Coronary artery (tissue), 2 donors: ENCODE results near the gene NCKAP1.

Source experiments
- DNase-seq: peaks from one replicate; pipeline ENCODE4 v3.0.0-alpha.2; 2017; ENCODE audit warnings: low spot score
- H3K27ac ChIP-seq, 2 donors: fragments of 200-600 bp; sonication (generic); one replicate each; pipeline ENCODE4 v1.5.1; 2016 to 2019
- H3K4me3 ChIP-seq: fragments of 200-600 bp; sonication (generic); 2 replicates; pipeline ENCODE4 v1.5.1; 2016; ENCODE audit warnings: mild to moderate bottlenecking, moderate library complexity
- CTCF ChIP-seq: fragments of 200-600 bp; sonication (generic); IDR thresholded peaks from one replicate; pipeline ENCODE4 v1.5.1; 2019; ENCODE audit warnings: antibody characterized with exemption

The NCKAP1 gene

GRCh38 chr2:182918961-182919652, 119.2 kb downstream of the NCKAP1 start:
- H3K4me3 ChIP-seq: no peak overlapping the region
- no peak for DNase-seq
- no peak overlapping the region for H3K27ac ChIP-seq
- TF ChIP-seq CTCF: no peak

GRCh38 chr2:182917924-182918323, 120.3 kb downstream of the NCKAP1 start:
- TF ChIP-seq CTCF: no peak
- DNase-seq: no peak
- Histone ChIP-seq H3K4me3 (no peak overlapping the region), H3K27ac (no peak overlapping the region)

- no peak overlapping the region for H3K27ac ChIP-seq
- no peak for DNase-seq
- H3K4me3 ChIP-seq: no peak overlapping the region
- TF ChIP-seq CTCF: no peak
Observed at GRCh38 chr2:182916417-182916816, 121.8 kb downstream of the NCKAP1 start.

- no peak for TF ChIP-seq CTCF
- Histone ChIP-seq H3K4me3 (no peak overlapping the region), H3K27ac (no peak overlapping the region)
- no peak for DNase-seq
Observed at GRCh38 chr2:182915369-182916326, 122.6 kb downstream of the NCKAP1 start.

GRCh38 chr2:182914852-182915251, 123.4 kb downstream of the NCKAP1 start:
- TF ChIP-seq CTCF: no peak
- Histone ChIP-seq H3K4me3 (no peak overlapping the region), H3K27ac (no peak overlapping the region)
- no peak for DNase-seq

- H3K4me3 ChIP-seq: no peak overlapping the region
Observed at GRCh38 chr2:182913064-182913463, 125.2 kb downstream of the NCKAP1 start.

More at GRCh38 chr2:182913064-182913463, 125.2 kb downstream of the NCKAP1 start:
- no peak for TF ChIP-seq CTCF
- DNase-seq: no peak
- H3K27ac ChIP-seq: no peak overlapping the region
